ENCODE measurements around the gene ADGRE2.

Gene ADGRE2

DNA sequence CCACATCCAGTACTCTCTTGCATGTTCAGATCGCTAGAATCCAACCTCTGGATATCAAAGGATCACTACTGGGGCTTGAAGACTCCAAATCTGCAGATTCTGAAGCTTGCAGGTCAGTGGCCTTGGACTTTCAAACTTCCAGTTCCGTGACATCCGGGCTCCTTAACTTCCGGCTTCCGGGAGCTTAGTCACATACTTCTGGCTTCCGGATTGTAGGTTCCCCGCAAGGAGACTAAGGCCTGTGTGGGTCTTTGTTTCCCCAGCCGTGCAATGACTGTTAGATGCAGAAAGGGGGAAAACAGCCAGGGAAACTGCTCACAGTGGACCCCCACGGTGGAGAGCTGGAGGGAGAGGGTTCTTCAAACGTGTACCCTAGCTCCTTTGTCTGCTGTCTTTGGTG lies 47.2 kb downstream of the ADGRE2 start:
- no peak for FAIRE-seq

DNA sequence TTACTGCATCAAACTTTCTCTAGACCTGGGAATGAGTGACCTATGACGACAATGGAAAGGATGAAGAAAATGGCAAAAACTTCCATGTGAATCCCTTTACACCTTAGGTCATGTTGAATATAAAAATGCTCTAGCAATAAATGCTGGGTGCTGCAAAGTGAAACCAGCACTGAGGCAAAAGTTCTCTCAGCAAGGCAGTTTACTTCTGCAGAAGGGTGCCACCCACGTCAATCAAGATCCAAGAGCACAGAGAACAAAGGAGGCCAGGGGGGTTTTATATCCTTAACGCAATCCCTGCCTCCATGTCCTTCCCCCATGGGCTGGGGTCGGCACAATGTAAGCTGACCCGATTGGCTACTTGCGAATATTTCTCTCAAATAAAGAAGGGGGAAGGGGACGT lies 49.8 kb downstream of the ADGRE2 start:
- no peak for FAIRE-seq

DNA sequence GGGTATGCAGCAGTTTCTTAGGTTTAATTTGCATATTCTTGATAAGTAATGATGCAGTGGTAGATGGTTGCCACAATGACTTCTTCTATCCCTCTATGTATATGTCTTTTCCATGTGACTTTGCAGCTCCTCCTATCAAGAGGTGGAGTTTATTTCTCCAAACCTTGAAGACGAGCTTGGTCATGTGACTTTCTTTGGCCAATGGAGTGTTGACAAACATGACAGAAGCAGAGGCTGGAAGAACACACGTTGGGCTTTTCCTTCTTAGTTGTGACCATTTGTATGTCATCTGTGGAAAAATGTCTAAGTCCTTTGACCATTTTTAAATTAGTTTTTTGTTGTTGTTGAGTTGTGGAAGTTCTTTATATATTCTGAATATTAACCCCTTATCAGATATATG lies 56.2 kb downstream of the ADGRE2 start:
- FAIRE-seq: no peak

DNA sequence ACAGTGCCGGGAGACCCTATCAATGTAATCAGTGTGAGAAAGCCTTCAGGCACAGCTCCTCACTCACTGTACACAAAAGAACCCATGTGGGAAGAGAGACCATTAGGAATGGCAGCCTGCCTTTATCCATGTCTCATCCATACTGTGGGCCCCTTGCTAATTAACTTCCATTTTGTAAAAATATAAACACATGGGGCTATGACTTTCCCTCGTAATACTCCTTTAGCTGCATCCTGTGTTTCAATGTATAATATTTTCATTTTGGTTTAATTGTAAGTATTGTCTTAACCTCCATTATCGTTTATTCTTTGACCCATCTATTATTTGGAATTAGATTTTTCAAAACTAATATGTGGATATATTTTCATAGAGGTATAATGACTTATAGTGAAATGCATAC lies 59.2 kb downstream of the ADGRE2 start:
- no peak for FAIRE-seq

DNA sequence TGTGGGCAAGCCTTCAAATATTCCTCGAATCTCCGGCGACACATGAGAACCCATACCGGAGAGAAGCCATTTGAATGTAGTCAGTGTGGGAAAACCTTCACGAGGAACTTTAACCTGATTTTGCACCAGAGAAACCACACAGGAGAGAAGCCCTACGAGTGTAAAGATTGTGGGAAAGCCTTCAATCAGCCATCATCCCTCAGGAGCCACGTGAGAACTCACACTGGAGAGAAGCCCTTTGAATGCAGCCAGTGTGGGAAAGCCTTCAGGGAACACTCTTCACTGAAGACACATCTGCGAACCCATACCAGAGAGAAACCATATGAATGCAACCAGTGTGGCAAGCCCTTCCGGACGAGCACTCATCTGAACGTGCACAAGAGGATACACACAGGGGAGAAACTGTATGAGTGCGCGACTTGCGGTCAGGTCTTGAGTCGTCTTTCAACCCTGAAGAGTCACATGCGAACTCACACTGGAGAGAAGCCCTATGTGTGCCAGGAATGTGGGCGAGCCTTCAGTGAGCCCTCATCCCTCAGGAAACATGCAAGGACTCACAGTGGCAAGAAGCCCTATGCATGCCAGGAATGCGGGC lies 59.7 kb downstream of the ADGRE2 start:
- FAIRE-seq: no peak

DNA sequence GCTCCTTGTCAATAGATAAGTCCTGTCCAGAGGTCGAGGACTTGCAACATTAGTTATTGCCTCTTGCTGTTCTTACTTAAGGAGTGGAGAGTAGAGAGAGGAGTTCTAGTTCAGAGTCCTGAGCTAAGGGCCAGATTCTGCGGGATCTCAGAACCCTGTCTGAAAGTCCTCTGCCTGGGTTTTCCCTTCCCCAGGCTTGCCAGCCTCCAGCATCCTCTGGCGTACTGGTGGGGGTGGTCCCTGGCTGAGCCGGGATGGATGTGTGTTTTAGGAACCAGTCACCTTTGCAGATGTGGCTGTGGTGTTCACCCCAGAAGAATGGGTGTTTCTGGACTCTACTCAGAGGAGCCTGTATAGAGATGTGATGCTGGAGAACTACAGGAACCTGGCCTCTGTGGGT lies 62.5 kb downstream of the ADGRE2 start:
- no peak for FAIRE-seq

DNA sequence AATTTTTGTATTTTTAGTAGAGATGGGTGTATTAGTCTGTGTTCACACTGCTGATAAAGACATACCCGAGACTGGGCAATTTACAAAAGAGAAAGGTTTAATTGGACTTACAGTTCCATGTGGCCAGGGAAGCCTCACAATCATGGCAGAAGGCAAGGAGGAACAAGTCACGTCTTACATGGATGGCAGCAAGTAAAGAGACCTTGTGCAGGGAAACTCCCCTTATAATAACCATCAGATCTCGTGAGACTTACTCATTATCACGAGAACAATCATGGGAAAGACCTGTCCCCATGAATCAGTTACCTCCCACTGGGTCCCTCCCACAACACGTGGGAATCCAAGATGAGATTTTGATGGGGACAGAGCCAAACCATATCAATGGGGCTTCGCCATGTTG lies 73.9 kb downstream of the ADGRE2 start:
- FAIRE-seq: no peak

DNA sequence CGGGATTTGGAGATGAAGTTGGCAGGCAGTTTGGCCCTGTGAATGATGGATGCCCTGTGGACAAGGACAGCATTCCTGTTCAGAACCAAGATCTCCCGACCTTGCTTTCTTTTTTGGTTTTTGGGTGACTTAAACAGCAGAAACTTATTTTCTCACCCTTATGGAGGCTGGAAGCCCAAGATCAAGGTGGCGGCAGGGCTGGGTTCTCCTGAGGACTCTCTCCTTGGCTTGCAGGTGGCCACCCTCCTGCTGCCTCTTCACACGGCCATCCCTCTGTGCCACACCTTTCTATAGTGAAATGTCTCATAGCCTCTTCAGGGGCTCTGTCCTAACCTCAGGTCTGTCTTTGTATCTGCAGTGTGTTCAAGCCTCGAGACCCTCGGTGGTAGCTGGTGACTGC lies 74.5 kb downstream of the ADGRE2 start:
- FAIRE-seq: no peak

DNA sequence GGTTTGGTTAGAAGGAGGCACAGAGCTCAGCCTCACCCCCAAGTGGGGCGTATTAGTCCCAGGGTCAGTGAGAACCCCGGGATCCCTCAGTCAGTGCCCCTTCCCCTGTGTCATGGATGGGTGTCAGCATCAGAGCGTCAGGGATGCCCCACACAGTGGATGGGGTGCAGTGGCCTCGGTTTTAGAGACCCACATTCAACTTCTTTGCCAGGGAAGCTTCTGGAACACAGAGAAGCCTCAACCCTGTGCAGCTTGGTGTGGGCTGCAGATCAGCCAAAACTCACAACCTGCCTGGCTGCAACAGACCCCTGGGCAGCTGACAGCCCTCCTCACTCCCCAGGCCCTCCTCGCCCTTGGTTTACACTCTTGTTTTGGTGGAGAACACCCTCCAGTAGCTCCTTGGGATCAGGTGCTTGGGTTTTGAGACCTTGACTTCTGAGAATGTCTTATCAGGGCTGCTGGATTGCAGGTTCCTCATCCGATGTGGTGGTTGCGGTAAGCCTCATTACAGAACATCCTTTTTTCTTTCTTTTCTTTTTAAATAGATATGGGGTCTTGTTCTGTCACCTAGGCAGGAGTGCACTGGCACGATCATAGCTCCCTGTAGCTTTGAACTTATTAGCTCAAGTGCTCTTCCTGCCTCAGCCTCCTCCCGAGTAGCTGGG lies 77.5 kb downstream of the ADGRE2 start:
- FAIRE-seq: no peak

DNA sequence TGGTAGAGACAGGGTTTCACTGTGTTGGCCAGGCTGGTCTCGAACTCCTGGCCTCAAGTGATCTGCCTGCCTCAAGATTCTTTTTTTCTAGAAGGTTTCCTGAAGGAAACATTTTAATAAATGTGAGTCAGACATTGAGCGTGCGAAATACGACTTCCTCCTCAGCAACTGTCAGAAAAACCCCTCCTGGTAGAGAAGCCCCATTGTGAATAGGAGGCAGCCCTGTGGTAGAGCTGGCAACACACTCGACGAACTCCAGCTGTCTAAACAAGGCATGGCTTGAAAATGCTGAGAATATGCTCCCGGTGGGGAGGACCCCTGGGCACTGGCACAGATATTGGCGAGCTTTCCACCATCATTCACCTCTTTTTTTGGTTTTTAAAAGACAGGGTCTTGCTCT lies 78.7 kb downstream of the ADGRE2 start:
- no peak for FAIRE-seq

DNA sequence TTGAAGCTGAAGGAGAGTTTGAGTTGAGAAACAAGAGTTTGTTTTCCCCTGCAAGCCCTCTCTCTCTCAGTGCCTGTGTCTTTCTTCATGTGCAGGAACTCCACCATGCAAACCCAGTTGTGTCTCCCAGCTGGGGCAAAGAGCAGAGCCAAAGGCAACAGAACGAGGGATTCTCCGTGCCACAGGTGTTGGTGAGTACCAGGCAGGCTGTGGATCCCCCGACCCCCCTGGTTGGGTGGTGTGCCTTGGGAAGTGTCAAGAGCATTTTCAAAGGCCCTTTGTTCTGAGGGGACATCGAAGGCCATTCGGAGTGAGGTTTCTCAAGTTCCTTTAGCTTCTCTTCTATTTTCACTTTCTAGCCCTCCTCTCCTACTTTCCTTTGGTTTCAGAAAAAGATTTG lies 82.9 kb downstream of the ADGRE2 start:
- FAIRE-seq: no peak

DNA sequence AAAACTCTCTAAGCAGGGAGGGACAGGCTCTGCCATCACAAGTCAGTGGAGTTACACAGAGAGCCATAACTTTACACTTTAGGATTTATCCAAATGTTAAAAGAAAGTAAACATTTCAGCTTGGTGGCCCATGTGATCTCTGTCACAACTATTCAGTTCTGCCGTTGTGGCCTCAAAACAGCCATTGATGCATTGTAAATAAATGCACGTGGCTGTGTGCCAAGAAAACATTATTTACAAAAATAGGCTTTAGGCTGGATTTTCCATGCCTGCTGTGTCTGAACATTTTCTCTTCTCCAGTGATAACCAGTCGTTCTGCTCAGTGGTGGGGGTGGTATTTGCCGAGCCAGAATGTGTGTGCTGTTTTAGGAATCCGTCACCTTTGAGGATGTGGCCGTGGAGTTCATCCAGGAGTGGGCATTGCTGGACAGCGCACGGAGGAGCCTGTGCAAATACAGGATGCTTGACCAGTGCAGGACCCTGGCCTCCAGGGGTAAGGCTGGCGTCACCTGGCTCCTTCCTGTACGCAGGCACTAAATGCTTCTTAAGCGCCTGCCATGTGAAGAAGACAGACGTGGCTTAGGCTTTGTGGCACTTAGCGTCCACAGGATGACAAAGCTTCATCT lies 83.6 kb downstream of the ADGRE2 start:
- FAIRE-seq: no peak

DNA sequence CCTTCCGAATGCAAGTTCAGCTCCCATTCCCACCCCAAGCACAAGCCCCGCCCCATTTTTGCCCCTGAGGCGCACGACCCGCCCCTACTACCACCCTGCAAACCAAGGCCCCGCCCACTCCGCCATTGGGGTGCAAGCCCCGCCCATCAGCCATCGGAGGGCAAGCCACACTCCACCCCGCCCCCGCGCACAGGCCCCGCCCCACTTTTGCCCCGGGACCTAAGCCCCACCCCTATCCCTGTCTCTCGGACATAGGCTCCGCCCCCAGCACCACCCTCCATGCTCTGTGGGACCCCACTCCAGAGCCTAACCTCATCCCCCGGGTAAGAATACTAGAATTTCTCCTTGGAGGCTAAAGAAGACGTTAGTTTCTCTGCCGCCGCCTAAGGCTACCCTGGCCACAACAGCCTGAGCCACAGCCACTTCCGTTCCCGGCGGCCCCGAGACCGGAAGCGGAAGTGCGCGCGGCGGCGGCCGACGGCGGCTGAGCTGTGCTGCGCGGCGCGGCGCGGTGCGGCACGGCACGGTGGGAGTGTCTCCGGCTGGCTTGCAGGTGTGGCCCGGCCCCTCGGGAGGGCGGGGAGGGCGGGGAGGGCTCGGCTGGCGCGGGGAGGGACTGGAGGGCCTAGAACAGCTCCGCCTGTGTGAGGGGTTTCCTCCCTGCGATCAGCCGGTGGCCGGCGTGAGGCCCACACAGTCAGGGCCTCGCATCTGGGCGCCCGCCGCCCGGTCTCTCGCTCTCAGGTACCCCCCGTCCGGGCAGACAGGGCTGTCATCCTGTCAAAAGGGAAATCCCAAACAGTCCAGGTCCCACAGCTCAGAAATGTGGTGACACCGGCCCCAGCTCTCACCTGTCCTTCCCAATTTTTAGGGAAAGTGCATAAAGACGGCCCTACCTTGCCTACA lies 88.5 kb downstream of the ADGRE2 start, which contains the start of gene ZNF333:
Gene ZNF333 (plus strand): TSS at position 451 of the 906 bp plus-strand sequence. CDS start 3,444 bp downstream, outside the sequence.
- FAIRE-seq: no peak

DNA sequence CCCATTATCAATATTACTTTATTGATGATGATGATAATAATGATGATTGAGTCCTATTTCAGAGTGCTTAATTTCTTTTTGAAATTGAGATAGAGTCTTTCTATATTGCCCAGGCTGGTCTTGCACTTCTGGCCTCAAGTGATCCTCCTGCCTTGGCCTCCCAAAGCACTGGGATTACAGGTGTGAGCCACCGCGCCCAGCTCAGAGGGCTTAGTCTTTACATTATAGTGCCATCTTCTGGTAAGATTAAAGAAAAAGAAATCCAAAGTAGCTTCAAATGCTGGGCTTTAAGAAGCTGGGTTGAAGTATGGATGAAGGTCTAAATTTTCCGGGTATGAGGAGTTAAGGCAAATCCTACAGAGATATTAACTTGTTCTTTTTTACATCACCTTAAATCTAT lies 91.9 kb downstream of the ADGRE2 start:
- no peak for FAIRE-seq

DNA sequence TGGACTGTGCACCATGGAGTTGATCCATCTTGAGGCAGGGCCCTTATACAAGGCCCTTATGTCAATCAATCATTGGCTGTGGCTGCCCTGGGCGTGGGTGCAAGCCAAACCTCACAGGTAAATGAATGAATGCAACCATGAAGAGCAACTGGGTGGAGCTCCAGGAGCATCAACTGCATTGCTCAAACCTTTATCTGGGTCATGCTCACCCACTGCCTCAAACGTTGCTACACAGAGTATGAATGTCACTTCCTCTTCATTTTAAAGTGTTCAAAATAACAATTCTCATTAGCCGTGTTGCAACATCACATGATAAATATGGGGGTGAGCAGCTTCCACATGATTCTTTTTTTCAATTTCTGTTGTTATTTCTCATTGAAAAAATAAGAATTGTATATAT lies 94.9 kb downstream of the ADGRE2 start:
- no peak for FAIRE-seq
